Keratinocyte (primary cell): ENCODE data around the gene NALCN.

Experiments
- EZH2 ChIP-seq: IDR thresholded peaks from one replicate; pipeline ENCODE4 v1.6.1; 2012; ENCODE audit warnings: inconsistent platforms, mild to moderate bottlenecking, low read length, moderate library complexity
- TF ChIP-seq, protein P1 (sequence below), 3 experiments: IDR thresholded peaks in 1 of 3; conservative IDR thresholded peaks in 1 of 3; optimal IDR thresholded peaks in 1 of 3; 2 replicates in 2 of 3; 3 replicates in 1 of 3; pipeline versions ENCODE3 to v1.5.1; 2011; ENCODE audit warnings: low read length in 3 of 3, mild to moderate bottlenecking in 3 of 3, moderate library complexity in 2 of 3, control low read depth in 1 of 3, inconsistent platforms in 1 of 3; ENCODE audit not compliant: insufficient read depth in 2 of 3; ENCODE audit errors: extremely low read depth in 1 of 3

DNA sequence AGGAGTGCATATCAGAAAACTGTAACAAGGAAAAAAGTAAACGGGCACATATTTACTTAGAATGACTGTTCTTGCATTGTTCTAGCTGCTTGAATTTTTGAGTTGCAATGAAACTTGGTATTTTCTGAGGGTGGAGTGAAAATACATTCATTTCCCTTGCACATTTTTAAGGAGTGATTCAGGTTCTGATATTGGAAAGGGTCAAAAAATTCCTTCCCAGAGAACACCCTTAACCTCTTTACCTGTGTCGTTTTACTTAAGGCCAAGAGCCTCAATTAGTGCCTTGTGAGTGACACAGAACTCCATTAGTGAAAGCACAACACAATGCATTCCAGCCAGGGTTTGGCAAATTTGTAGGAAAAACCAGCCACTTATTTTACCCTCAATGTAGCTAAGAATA, 38.5 kb upstream of the NALCN start:
- TF ChIP-seq, protein P1, sequence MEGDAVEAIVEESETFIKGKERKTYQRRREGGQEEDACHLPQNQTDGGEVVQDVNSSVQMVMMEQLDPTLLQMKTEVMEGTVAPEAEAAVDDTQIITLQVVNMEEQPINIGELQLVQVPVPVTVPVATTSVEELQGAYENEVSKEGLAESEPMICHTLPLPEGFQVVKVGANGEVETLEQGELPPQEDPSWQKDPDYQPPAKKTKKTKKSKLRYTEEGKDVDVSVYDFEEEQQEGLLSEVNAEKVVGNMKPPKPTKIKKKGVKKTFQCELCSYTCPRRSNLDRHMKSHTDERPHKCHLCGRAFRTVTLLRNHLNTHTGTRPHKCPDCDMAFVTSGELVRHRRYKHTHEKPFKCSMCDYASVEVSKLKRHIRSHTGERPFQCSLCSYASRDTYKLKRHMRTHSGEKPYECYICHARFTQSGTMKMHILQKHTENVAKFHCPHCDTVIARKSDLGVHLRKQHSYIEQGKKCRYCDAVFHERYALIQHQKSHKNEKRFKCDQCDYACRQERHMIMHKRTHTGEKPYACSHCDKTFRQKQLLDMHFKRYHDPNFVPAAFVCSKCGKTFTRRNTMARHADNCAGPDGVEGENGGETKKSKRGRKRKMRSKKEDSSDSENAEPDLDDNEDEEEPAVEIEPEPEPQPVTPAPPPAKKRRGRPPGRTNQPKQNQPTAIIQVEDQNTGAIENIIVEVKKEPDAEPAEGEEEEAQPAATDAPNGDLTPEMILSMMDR (optimal IDR thresholded peaks at IDR 0.05 in 1 of 3, IDR thresholded peaks at IDR 0.05 in 1 of 3, conservative IDR thresholded peaks at IDR 0.05 in 1 of 3; ENCODE audit: extremely low read depth in 1 of 3, insufficient read depth in 2 of 3, low read length in 3 of 3) = no peak
- TF ChIP-seq EZH2 = no peak
